Upper lobe of left lung (tissue), 6 donors: ENCODE measurements around the gene CTU1. TPM values are rescaled to one million over a fixed set of nuclear protein-coding genes. Genes with fewer than 3 reads are reported as not detected.

Source experiments
- ATAC-seq, 2 donors: fragments of 200-7000 bp; cut with Tn5 transposase; one replicate each; pipeline ENCODE4 v1.9.1; 2022; ENCODE audit warnings: mild to moderate bottlenecking in 2 of 2, moderate library complexity in 2 of 2; ENCODE audit not compliant: low FRiP score in 2 of 2
- DNase-seq, 2 donors: peaks; one replicate each; pipeline ENCODE4 v3.0.0-alpha.2; 2019 to 2020
- H3K27ac ChIP-seq, 4 donors: fragments of 200-600 bp; sonication (generic); one replicate each; pipeline ENCODE4 v1.5.1; 2016 to 2019
- H3K27me3 ChIP-seq, 4 donors: fragments of 200-600 bp; sonication (generic); one replicate each; pipeline ENCODE4 v1.5.1; 2017 to 2019
- H3K36me3 ChIP-seq, 4 donors: fragments of 200-600 bp; sonication (generic); one replicate each; pipeline ENCODE4 v1.5.1; 2016 to 2019
- H3K4me1 ChIP-seq, 4 donors: fragments of 200-600 bp; sonication (generic); one replicate each; pipeline ENCODE4 v1.5.1; 2018 to 2019
- H3K4me3 ChIP-seq, 4 donors: fragments of 200-600 bp; sonication (generic); one replicate each; pipeline ENCODE4 v1.5.1; 2017 to 2019; ENCODE audit warnings: mild to moderate bottlenecking in 2 of 4, moderate library complexity in 1 of 4
- H3K9me3 ChIP-seq, 4 donors: fragments of 200-600 bp; sonication (generic); one replicate each; pipeline ENCODE4 v1.5.1; 2018 to 2019
- CTCF ChIP-seq, 6 experiments: fragments of 450-650 bp in 4 of 6; fragments of 200-600 bp in 2 of 6; sonication (generic) in 2 of 6; IDR thresholded peaks; one replicate each; pipeline ENCODE4 v1.5.1; 2016 to 2019; ENCODE audit warnings: antibody characterized with exemption in 6 of 6
- EP300 ChIP-seq, 4 donors: sonication (generic); formaldehyde crosslinking; IDR thresholded peaks; one replicate each; pipeline ENCODE4 v1.5.1; 2017; ENCODE audit warnings: antibody characterized with exemption in 4 of 4, control low read depth in 2 of 4
- POLR2A ChIP-seq, 4 donors: fragments of 450-650 bp; IDR thresholded peaks; one replicate each; pipeline ENCODE4 v1.5.1; 2016 to 2017; ENCODE audit warnings: antibody characterized with exemption in 4 of 4, mild to moderate bottlenecking in 2 of 4
- POLR2AphosphoS5 ChIP-seq, 2 donors: sonication (generic); formaldehyde crosslinking; IDR thresholded peaks; one replicate each; pipeline ENCODE4 v1.5.1; 2017; ENCODE audit warnings: antibody characterized with exemption in 2 of 2
- WGBS, 2 donors: methylation state at CpG; one replicate each; pipeline ENCODE4 v1.1.5; 2017 to 2018; 5-methylcytosine and 5-hydroxymethylcytosine counted together
- total RNA-seq, 6 donors: library from RNA; depleted of rRNA in 4 of 6; stranded (reverse); fragments of >200 nt in 4 of 6; gene quantifications; one replicate each; pipeline versions ENCODE4 v1.1.0 to v1.2.1, GENCODE V29; 2016 to 2021
- donor health status: DM: no; HTN: no; CAD: no; lungs with moderate emphysema.
- donor health status: DM: no; HTN: yes; CAD: no; lungs with severe emphysema.

The CTU1 gene
- total RNA-seq, 6 donors from 2014 or later = 9.5 to 23.0 (median 15.1) TPM

DNA sequence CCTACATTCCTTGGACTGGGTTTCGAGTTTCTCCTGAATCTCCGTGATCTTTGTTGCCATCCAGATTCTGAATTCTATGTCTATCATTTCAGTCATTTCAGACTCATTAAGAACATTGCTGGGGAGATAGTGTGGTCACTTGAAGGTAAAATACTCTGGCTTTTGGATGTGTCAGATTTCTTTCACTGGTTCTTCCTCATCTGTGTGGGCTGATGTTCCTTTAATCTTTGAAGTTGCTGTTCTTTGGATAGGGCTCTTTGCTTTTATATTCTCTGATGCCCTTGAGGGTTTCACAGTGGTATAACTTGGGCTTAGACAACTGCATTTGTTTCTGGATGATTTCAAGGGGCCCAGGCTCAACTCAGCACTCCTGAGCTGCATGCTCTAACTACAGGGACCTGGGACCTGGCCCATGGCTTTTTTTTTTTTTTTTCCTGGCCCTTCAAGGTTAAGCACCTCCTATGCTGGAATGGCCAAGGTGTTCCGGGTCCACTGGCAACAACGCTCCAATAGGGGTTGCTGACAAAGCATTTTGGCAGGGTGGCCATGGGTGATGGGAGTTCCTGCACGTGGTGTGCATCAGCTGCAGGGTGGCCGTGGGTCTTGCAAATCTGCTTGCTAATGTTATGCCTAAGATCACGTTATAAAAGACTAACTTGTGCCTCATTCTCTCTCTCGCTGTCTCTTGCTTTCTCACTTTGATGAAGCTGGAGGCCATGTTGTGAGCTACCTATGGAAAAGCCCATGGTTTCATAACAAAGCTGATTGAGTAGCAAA lies 28.0 kb upstream of the CTU1 start:
- no peak for TF ChIP-seq EP300 (IDR thresholded peaks at IDR 0.05)
- TF ChIP-seq POLR2AphosphoS5 (IDR thresholded peaks at IDR 0.05) = no peak
- TF ChIP-seq POLR2A (IDR thresholded peaks at IDR 0.05) = no peak
- TF ChIP-seq CTCF (IDR thresholded peaks at IDR 0.05) = no peak
- Histone ChIP-seq H3K9me3 (no peaks in the 10 kb centered on the region), H3K4me1 (peaks cover 11 to 30% (median 21%) of the 10 kb centered on the region in 4 donors), H3K27ac (peak overlapping the region; percentile 78 to 89 (median 80)), H3K27me3 (no peaks in the 10 kb centered on the region), H3K4me3 (no peak overlapping the region), H3K36me3 (no peaks in the 10 kb centered on the region)
- DNase-seq (peak in 1 of 2 donors; percentile 21), ATAC-seq (no peak)
- 75 to 81% methylated on average over 8 of the region's 8 CpGs for WGBS, 2 donors

- Histone ChIP-seq H3K4me1 (peaks cover 14 to 37% (median 31%) of the 10 kb centered on the region in 4 donors), H3K36me3 (no peaks in the 10 kb centered on the region), H3K4me3 (no peak overlapping the region), H3K27ac (no peak overlapping the region), H3K9me3 (no peaks in the 10 kb centered on the region), H3K27me3 (no peaks in the 10 kb centered on the region)
- DNase-seq = no peak
- no peak for ATAC-seq
- TF ChIP-seq EP300 (IDR thresholded peaks at IDR 0.05) (no peak), CTCF (IDR thresholded peaks at IDR 0.05) (no peak), POLR2AphosphoS5 (IDR thresholded peaks at IDR 0.05) (no peak), POLR2A (IDR thresholded peaks at IDR 0.05) (no peak)
- 65 to 69% methylated on average over 5 of the region's 5 CpGs for WGBS, 2 donors
These were observed 26.8 kb upstream of the CTU1 start for GRCh38 chr19:51135004-51135403.

GRCh38 chr19:51131780-51132680 lies 23.8 kb upstream of the CTU1 start:
- 23 to 46% methylated on average over 24 of the region's 24 CpGs for WGBS, 2 donors
- TF ChIP-seq POLR2A (IDR thresholded peaks at IDR 0.05) (peak in 1 of 4 donors; percentile 30), EP300 (IDR thresholded peaks at IDR 0.05) (peak in 2 of 4 donors; percentile 43 to 97), POLR2AphosphoS5 (IDR thresholded peaks at IDR 0.05) (peak in 1 of 2 donors; percentile 79), CTCF (IDR thresholded peaks at IDR 0.05) (peak in 3 of 6 experiments; percentile 21 to 49 (median 29))
- Histone ChIP-seq H3K27ac (peak overlapping the region; percentile 73 to 83 (median 78)), H3K4me1 (peaks cover 25 to 45% (median 41%) of the 10 kb centered on the region in 4 donors), H3K36me3 (no peaks in the 10 kb centered on the region), H3K9me3 (no peaks in the 10 kb centered on the region), H3K27me3 (no peaks in the 10 kb centered on the region), H3K4me3 (peak overlapping the region in 1 of 4 donors; percentile 8)
- ATAC-seq (peak; percentile 72 to 83), DNase-seq (peak in 1 of 2 donors; percentile 90)

- H3K27me3 ChIP-seq = no peaks in the 10 kb centered on the region
- H3K9me3 ChIP-seq = no peaks in the 10 kb centered on the region
- TF ChIP-seq CTCF (IDR thresholded peaks at IDR 0.05) (no peak), POLR2A (IDR thresholded peaks at IDR 0.05) (no peak), POLR2AphosphoS5 (IDR thresholded peaks at IDR 0.05) (no peak), EP300 (IDR thresholded peaks at IDR 0.05) (no peak)
- no peak for ATAC-seq
- 96 to 100% methylated on average over 4 to 8 of the region's 8 CpGs for WGBS, 2 donors
- peak overlapping the region; percentile 53 to 81 (median 68) for H3K27ac ChIP-seq
- H3K4me3 ChIP-seq = no peak overlapping the region
- H3K36me3 ChIP-seq = no peaks in the 10 kb centered on the region
- no peak for DNase-seq
- peaks cover 25 to 45% (median 41%) of the 10 kb centered on the region in 4 donors for H3K4me1 ChIP-seq
These were observed 21.5 kb upstream of the CTU1 start for GRCh38 chr19:51129716-51130115.
